HEK293 (cell line): ENCODE results near the gene CSMD2.

Source experiments
- CTCF ChIA-PET: fragments of 350-600 bp; formaldehyde crosslinking; extraction: SDS; loops from one replicate; lab custom pipeline; 2021; ENCODE audit warnings: antibody characterized with exemption; lab: Yijun Ruan, JAX
- POLR2A ChIA-PET: fragments of 300-600 bp; formaldehyde crosslinking; extraction: SDS; loops from one replicate; lab custom pipeline; 2020; ENCODE audit warnings: antibody characterized with exemption, inconsistent platforms; lab: Yijun Ruan, JAX
- H3K27ac ChIP-seq: fragments of 200-500 bp; sonication (Bioruptor generic); 2 replicates; pipeline ENCODE4 v1.5.1; 2014; ENCODE audit warnings: low read depth, low read length, control low read depth, inconsistent platforms; ENCODE audit errors: extremely low read depth
- H3K36me3 ChIP-seq, 2 experiments: fragments of 200-500 bp in 1 of 2; sonication (Bioruptor generic) in 1 of 2; 1 replicate in 1 of 2; 2 replicates in 1 of 2; pipeline ENCODE4 v1.5.1; 2014 to 2017; ENCODE audit warnings: inconsistent platforms in 2 of 2, low read length in 2 of 2; ENCODE audit not compliant: control insufficient read depth in 2 of 2, insufficient read depth in 1 of 2
- H3K4me1 ChIP-seq: fragments of 200-500 bp; sonication (Bioruptor generic); 2 replicates; pipeline ENCODE4 v1.5.1; 2014; ENCODE audit warnings: mild to moderate bottlenecking, low read length, inconsistent platforms; ENCODE audit not compliant: control insufficient read depth, insufficient read depth
- H3K4me3 ChIP-seq: 2 replicates; pipeline ENCODE4 v1.5.1; 2011; ENCODE audit warnings: low read depth, mild to moderate bottlenecking, control low read depth, low read length, moderate library complexity
- H3K9me3 ChIP-seq: fragments of 200-500 bp; sonication (Bioruptor generic); 2 replicates; pipeline ENCODE4 v1.5.1; 2014; ENCODE audit warnings: low read depth, low read length, inconsistent platforms; ENCODE audit not compliant: control insufficient read depth, insufficient read depth
- GLIS2 ChIP-seq: fragments of 450-650 bp; formaldehyde crosslinking; IDR thresholded peaks from 2 replicates; pipeline ENCODE4 v1.5.1; 2016; ENCODE audit warnings: missing biosample characterization, missing genetic modification characterization
- PRDM4 ChIP-seq: fragments of 450-650 bp; formaldehyde crosslinking; IDR thresholded peaks from 2 replicates; pipeline ENCODE4 v1.5.1; 2017; ENCODE audit warnings: missing biosample characterization, missing genetic modification characterization
- SP2 ChIP-seq: fragments of 450-650 bp; formaldehyde crosslinking; IDR thresholded peaks from 2 replicates; pipeline ENCODE4 v1.5.1; 2016; ENCODE audit warnings: missing biosample characterization, missing genetic modification characterization
- SP3 ChIP-seq: fragments of 450-650 bp; formaldehyde crosslinking; IDR thresholded peaks from 2 replicates; pipeline ENCODE4 v1.5.1; 2016; ENCODE audit warnings: missing biosample characterization, missing genetic modification characterization
- SP7 ChIP-seq: fragments of 450-650 bp; formaldehyde crosslinking; IDR thresholded peaks from 2 replicates; pipeline ENCODE4 v1.5.1; 2016; ENCODE audit warnings: missing biosample characterization, missing genetic modification characterization
- ZBTB21 ChIP-seq: fragments of 450-650 bp; formaldehyde crosslinking; IDR thresholded peaks from 2 replicates; pipeline ENCODE4 v1.5.1; 2017; ENCODE audit warnings: missing biosample characterization, missing genetic modification characterization
- ZBTB44 ChIP-seq: fragments of 450-650 bp; IDR thresholded peaks from 2 replicates; pipeline ENCODE4 v1.5.1; 2018; ENCODE audit warnings: missing biosample characterization, mild to moderate bottlenecking, missing genetic modification characterization
- ZFP69B ChIP-seq: fragments of 450-650 bp; formaldehyde crosslinking; IDR thresholded peaks from 2 replicates; pipeline ENCODE4 v1.5.1; 2016; ENCODE audit warnings: missing biosample characterization, missing genetic modification characterization
- ZNF157 ChIP-seq: fragments of 450-650 bp; formaldehyde crosslinking; IDR thresholded peaks from 2 replicates; pipeline ENCODE4 v1.5.1; 2016; ENCODE audit warnings: missing biosample characterization, missing genetic modification characterization
- ZNF169 ChIP-seq: fragments of 450-650 bp; formaldehyde crosslinking; IDR thresholded peaks from 2 replicates; pipeline ENCODE4 v1.5.1; 2016; ENCODE audit warnings: missing biosample characterization, missing genetic modification characterization
- ZNF280D ChIP-seq: fragments of 450-650 bp; formaldehyde crosslinking; IDR thresholded peaks from 2 replicates; pipeline ENCODE4 v1.5.1; 2016; ENCODE audit warnings: missing biosample characterization, missing genetic modification characterization
- ZNF501 ChIP-seq: fragments of 450-650 bp; formaldehyde crosslinking; IDR thresholded peaks from 2 replicates; pipeline ENCODE4 v1.5.1; 2016; ENCODE audit warnings: missing biosample characterization, missing genetic modification characterization
- ZNF645 ChIP-seq: fragments of 450-650 bp; formaldehyde crosslinking; IDR thresholded peaks from 2 replicates; pipeline ENCODE4; 2016; ENCODE audit warnings: missing biosample characterization, missing genetic modification characterization
- ZNF670 ChIP-seq: fragments of 450-650 bp; formaldehyde crosslinking; IDR thresholded peaks from 2 replicates; pipeline ENCODE4 v1.5.1; 2016; ENCODE audit warnings: missing biosample characterization, missing genetic modification characterization, low read depth
- TF ChIP-seq, protein P1 (sequence below): fragments of 450-650 bp; formaldehyde crosslinking; IDR thresholded peaks from 2 replicates; pipeline ENCODE4 v1.5.1; 2016; ENCODE audit warnings: missing biosample characterization, missing genetic modification characterization, borderline replicate concordance
- TF ChIP-seq, protein P2 (sequence below): fragments of 450-650 bp; formaldehyde crosslinking; IDR thresholded peaks from 2 replicates; pipeline ENCODE4 v1.5.1; 2016; ENCODE audit warnings: missing biosample characterization, missing genetic modification characterization

CSMD2 gene

GRCh38 chr1:34019741-34020552 is 145.1 kb downstream of the CSMD2 start (continued):
- TF ChIP-seq PRDM4 (tag by site-specific recombination) = no peak

DNA sequence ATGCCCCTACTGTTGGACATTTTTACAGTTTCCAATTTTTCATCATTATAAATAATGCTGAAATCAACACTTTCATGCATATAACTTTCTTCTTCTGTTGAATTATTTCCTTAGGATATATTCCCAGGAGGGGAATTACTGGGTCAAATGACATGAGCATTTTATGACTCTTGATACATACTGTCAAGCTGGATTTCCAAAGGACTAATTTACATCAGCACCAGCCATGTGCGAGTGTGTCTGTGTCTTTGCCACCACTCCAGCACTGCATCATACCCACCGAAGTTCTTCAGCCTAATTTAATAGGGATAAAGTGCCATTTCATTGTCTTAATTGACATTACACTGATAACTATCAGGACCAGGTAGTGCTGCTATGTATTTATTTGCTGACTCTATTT is 146.7 kb downstream of the CSMD2 start:
- H3K4me3 ChIP-seq = no peak overlapping the region
- no peaks in the 10 kb centered on the region for H3K9me3 ChIP-seq
- H3K4me1 ChIP-seq = no peaks in the 10 kb centered on the region
- ChIA-PET POLR2A (no interaction called here), CTCF (interaction anchor here (0.7 kb wide), 1 partner anchor 608 kb away, joined by 4 read pairs; no protein-coding TSS in a partner anchor)
- H3K36me3 ChIP-seq = no peaks in the 10 kb centered on the region
- H3K27ac ChIP-seq = no peak overlapping the region
- TF ChIP-seq, protein P1, sequence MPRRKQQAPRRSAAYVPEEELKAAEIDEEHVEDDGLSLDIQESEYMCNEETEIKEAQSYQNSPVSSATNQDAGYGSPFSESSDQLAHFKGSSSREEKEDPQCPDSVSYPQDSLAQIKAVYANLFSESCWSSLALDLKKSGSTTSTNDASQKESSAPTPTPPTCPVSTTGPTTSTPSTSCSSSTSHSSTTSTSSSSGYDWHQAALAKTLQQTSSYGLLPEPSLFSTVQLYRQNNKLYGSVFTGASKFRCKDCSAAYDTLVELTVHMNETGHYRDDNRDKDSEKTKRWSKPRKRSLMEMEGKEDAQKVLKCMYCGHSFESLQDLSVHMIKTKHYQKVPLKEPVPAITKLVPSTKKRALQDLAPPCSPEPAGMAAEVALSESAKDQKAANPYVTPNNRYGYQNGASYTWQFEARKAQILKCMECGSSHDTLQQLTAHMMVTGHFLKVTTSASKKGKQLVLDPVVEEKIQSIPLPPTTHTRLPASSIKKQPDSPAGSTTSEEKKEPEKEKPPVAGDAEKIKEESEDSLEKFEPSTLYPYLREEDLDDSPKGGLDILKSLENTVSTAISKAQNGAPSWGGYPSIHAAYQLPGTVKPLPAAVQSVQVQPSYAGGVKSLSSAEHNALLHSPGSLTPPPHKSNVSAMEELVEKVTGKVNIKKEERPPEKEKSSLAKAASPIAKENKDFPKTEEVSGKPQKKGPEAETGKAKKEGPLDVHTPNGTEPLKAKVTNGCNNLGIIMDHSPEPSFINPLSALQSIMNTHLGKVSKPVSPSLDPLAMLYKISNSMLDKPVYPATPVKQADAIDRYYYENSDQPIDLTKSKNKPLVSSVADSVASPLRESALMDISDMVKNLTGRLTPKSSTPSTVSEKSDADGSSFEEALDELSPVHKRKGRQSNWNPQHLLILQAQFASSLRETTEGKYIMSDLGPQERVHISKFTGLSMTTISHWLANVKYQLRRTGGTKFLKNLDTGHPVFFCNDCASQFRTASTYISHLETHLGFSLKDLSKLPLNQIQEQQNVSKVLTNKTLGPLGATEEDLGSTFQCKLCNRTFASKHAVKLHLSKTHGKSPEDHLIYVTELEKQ = no peak
- TF ChIP-seq SP3 (tag by site-specific recombination) (no peak), ZFP69B (tag by site-specific recombination) (no peak), SP2 (tag by site-specific recombination) (no peak), ZNF670 (no peak), ZNF280D (tag by site-specific recombination) (no peak), SP7 (tag by site-specific recombination) (no peak), ZNF645 (no peak), ZNF501 (tag by site-specific recombination) (no peak), ZBTB44 (tag by site-specific recombination) (no peak), ZBTB21 (tag by site-specific recombination) (no peak), ZNF157 (tag by site-specific recombination) (no peak), ZNF169 (no peak), GLIS2 (tag by site-specific recombination) (no peak)
- TF ChIP-seq, protein P2, sequence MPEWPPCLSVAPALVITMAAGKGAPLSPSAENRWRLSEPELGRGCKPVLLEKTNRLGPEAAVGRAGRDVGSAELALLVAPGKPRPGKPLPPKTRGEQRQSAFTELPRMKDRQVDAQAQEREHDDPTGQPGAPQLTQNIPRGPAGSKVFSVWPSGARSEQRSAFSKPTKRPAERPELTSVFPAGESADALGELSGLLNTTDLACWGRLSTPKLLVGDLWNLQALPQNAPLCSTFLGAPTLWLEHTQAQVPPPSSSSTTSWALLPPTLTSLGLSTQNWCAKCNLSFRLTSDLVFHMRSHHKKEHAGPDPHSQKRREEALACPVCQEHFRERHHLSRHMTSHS (tag by site-specific recombination) = no peak
